ENCODE data around the gene P3H2.

Gene P3H2

GRCh38 chr3:190055773-190056172 lies 64.9 kb downstream of the P3H2 start:
- no peak for DNase-seq (ENCODE audit: low read depth, low spot score)

GRCh38 chr3:190053919-190054672 lies 66.6 kb downstream of the P3H2 start:
- DNase-seq (ENCODE audit: low read depth, low spot score), result peak; percentile 73

GRCh38 chr3:190051641-190052040 lies 69.1 kb downstream of the P3H2 start:
- no peak for DNase-seq (ENCODE audit: low read depth, low spot score)

GRCh38 chr3:190048932-190049441 lies 71.7 kb downstream of the P3H2 start:
- DNase-seq (ENCODE audit: low read depth, low spot score), result peak; percentile 78

GRCh38 chr3:190044974-190045373 lies 75.7 kb downstream of the P3H2 start:
- DNase-seq (ENCODE audit: low read depth, low spot score), result no peak

GRCh38 chr3:190044142-190044541 lies 76.6 kb downstream of the P3H2 start:
- DNase-seq (ENCODE audit: low read depth, low spot score), result no peak

- no peak for DNase-seq (ENCODE audit: low read depth, low spot score)
Measured at GRCh38 chr3:190043741-190044140, 77.0 kb downstream of the P3H2 start.

GRCh38 chr3:190042558-190042957 lies 78.1 kb downstream of the P3H2 start:
- no peak for DNase-seq (ENCODE audit: low read depth, low spot score)

GRCh38 chr3:190041333-190042041 lies 79.2 kb downstream of the P3H2 start:
- DNase-seq (ENCODE audit: low read depth, low spot score), result no peak

- DNase-seq (ENCODE audit: low read depth, low spot score), result no peak
Measured at GRCh38 chr3:190040145-190040544, 80.6 kb downstream of the P3H2 start.

GRCh38 chr3:190038050-190038933 lies 82.4 kb downstream of the P3H2 start:
- peak; percentile 34 for DNase-seq (ENCODE audit: low read depth, low spot score)

GRCh38 chr3:190036631-190037030 lies 84.1 kb downstream of the P3H2 start:
- DNase-seq (ENCODE audit: low read depth, low spot score), result no peak

- no peak for DNase-seq (ENCODE audit: low read depth, low spot score)
Measured at GRCh38 chr3:190034446-190034845, 86.3 kb downstream of the P3H2 start.

GRCh38 chr3:190032923-190033322 lies 87.8 kb downstream of the P3H2 start:
- no peak for DNase-seq (ENCODE audit: low read depth, low spot score)

- no peak for DNase-seq (ENCODE audit: low read depth, low spot score)
Measured at GRCh38 chr3:190031887-190032752, 88.6 kb downstream of the P3H2 start.

GRCh38 chr3:190027116-190027515 lies 93.6 kb downstream of the P3H2 start:
- DNase-seq (ENCODE audit: low read depth, low spot score), result no peak

- no peak for DNase-seq (ENCODE audit: low read depth, low spot score)
Measured at GRCh38 chr3:190026154-190026553, 94.5 kb downstream of the P3H2 start.

- DNase-seq (ENCODE audit: low read depth, low spot score), result no peak
Measured at GRCh38 chr3:190024912-190025311, 95.8 kb downstream of the P3H2 start.

- no peak for DNase-seq (ENCODE audit: low read depth, low spot score)
Measured at GRCh38 chr3:190019844-190020243, 100.9 kb downstream of the P3H2 start.

GRCh38 chr3:190019006-190019405 lies 101.7 kb downstream of the P3H2 start:
- no peak for DNase-seq (ENCODE audit: low read depth, low spot score)

- no peak for DNase-seq (ENCODE audit: low read depth, low spot score)
Measured at GRCh38 chr3:190018460-190018859, 102.2 kb downstream of the P3H2 start.

All from astrocyte of the hippocampus (primary cell).